ENCODE data around the gene RRBP1.
A peak's percentile ranks its signal among the peaks of the same experiment; 100 is the strongest.

Gene RRBP1

DNA sequence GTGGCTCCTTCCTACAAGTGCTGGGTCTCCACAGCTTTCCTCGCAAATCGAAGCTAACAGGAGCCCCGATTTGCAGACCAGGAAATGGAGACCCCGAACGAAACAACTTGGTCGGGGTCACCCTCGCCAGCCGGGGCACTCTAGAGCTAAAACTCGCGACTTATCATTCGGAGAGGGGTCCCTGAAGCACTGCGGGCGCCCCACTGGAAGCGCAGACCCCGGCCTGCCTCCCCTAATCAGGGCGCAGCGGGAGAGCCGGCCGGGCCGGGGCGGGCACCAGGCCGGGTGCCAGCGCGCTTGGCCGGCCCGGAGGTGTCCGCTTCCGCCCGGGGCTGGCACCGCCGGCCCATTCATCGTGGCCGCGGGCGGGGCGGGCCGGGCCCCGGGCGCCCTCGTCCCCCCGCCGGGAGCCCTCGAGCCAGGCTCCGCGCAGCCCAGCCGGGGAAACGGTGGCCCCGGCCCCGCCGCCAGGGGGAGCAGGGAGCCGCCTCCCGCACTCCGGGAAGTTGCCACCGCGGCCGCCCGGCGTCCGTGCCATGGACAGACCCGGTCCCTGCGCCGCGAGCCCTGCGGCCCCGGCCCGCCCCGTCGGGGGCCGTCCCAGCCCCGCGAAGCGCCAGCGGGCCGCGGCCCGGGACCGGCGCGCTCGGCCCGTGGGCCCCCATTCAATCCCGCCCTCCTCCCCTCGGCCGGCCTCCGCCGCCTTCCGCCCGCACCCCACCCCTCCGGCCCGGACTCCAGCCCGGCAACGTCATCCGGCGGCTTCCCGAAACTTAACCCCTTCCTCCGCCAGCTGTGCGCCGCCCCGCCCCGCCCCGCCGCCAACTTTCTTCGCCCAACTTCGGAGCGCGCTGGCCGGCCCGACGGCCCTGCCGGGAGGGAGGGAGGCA, 961 bp downstream of the RRBP1 start:
- peak; percentile 64 for DNase-seq (ENCODE audit: low read depth)

DNA sequence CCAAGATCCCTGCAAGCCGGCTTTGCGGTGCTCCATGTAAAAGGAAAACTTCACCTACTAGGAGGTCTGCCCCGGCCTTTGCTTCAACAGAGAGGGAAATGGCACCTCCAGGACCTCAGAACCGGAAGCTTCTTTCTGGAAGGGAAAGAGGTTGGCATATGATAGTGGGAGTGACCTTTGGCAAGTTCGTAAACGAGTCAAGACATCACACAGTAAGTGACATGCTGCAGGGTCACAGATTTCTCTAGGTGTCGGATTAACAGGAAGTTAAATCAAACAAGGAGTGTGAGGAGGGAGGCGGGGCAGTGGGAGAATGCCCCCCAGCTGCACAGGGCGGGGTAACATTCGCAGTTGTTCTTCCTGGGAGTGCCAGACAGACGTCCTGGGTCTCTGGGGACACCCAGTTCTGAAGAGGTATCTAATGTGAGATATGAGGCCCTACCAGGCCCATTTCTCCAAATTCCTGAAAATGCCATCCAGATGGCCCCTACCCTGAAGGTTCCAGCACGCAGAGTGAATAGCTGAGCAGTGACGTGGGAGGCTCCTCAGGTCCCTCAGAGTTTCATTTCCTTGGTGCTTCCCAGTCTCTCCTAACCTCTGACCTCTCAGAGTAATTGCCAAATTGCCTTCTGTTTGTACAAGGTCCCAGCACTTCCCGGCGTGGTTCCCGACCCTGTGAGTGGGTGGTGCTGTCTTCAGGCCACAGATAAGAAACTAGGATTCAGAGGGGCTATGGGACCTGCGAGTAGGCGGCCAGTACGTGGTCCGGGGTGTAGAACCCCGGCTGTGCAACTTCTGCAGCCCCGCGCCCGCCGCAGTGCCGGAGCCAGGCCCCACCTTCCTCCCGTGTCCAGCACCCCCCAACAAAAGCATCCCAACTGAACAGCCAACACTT, 1.9 kb downstream of the RRBP1 start:
- no peak for DNase-seq (ENCODE audit: low read depth)

DNA sequence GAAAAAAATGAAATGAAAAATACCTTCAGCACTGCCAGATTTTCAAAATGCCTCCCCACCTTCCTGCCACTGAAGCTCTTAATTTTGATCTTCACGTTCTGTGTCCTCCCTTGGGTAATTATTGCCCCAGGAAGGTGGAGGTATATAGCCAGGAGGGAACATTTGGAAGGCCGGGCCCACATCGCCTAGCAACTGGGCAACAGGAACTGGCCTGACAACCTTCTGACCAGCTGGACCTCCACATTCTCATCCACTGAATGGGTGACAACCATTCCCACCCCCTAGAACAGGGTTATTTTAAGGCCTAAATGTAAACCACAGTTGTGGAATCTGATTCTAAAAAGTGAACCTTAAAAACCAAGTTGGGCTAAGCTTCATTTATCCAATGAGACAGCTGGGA, 3.2 kb downstream of the RRBP1 start:
- no peak for DNase-seq (ENCODE audit: low read depth)

DNA sequence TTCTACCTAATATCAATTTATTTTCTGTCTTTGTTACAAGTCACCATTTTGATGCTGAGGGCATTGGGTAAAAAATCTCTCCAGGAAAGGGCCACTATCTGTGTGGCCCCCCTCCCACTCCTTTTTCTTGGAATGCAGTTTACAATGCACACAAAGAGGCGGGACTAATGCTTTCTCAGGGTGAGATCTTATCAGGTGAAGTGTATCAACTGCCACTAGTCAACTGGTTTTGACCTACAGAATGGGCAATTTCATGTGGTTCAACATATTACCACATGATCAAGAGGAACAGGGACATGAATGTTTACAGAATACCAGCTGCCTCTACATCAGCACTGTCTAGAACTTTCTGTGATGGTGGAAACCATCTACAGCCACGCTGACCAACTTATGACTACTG, 3.7 kb downstream of the RRBP1 start:
- DNase-seq (ENCODE audit: low read depth), result no peak

DNA sequence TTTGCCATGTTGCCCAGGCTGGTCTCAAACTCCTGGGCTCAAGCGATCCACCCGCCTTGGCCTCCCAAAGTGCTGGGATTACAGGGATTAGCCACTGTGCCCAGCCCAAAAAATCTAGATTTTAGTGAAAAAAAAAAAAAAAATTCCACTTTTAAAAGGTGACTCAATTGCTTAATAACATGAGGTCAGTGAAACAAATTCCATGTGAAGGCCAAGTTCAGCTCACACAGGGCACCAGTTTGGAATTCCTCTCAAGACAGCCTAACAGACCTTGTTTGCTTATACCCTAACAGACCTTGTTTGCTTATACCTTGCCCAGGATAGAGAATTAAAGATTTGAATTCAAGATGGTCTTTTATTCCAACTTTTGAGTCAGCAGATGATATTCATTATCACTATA, 5.1 kb downstream of the RRBP1 start:
- DNase-seq (ENCODE audit: low read depth), result no peak

DNA sequence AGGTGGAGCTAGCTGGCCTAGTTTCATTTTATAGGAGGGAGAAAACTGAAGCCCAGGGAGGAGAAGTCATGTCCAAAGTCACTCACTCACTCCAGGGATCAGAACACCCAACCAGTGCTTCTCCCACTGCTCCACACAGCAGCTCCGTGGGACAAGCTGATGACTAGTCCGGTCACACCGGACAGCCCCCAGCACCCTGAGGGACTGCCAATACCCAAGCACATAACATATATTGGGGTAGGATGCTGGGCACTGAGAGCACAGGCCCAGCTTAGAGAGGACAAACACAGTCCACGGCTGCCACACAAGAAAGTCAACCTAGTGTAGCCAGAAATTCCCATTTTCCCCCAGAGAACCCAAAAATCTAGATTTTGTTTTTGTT, 5.7 kb downstream of the RRBP1 start:
- DNase-seq (ENCODE audit: low read depth), result no peak

DNA sequence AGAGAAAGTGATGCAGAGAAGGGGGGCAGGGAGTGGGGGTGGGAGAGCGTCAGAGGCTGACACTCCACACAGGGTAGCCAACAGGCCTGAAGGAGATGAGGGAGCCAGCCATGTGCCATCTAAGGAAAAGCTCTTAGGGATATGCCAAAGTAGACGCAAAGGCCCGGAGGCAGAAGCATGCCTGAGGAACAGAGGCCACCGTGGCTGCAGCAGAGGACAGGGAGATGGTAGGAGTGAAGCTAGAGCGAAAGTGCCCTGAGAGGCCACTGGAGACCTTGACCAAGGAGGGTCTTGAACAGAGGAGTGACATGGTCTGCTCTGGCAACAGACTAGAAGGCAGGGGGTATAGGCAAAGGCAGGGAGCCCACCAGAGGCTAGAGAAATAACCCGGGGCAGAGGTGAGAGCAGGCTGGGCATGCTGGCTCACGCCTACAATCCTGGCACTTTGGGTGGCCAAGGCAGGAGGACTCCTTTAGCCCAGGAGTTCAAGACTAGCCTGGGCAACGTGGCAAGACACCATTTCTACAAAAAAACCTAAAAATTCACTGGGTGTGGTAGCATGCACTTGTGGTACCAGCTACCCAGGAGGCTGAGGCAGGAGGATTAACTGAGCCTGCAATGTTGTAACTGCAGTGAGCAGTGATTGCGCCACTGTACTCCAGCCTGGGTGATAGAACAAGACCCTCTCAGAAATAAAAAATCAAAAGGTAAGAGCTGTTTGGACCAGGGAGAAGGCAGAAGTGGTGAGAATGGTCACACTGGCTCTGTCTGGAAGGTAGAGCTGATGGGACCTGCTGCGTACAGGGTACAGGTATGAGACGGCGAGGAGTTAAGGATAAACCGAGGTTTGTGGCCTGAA, 6.3 kb downstream of the RRBP1 start:
- DNase-seq (ENCODE audit: low read depth), result no peak

GRCh38 chr20:17674722-17675518, 7.1 kb downstream of the RRBP1 start:
- no peak for DNase-seq (ENCODE audit: low read depth)

- no peak for DNase-seq (ENCODE audit: low read depth)
These were observed 9.0 kb downstream of the RRBP1 start for GRCh38 chr20:17673084-17673483.

DNA sequence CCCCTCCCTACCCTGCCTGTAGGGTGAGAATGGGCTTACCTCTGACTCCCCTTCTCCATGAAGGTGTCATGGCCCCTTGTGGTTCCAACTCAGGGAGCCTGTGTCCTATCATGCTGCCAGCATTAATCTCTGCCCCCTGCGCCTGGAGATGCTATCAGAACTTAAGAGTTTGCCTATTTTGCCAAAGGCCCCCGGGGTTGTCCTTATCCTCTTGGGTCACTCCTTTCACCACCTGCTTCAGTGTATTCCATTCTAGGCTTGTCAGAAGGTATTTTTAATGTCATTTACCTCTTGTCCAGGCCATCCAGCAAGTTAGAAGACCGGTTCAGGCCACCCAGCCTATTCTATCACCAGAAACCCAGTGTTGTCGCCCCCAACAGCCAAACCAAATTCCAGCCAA, 10.5 kb downstream of the RRBP1 start:
- no peak for DNase-seq (ENCODE audit: low read depth)

GRCh38 chr20:17671011-17671410, 11.0 kb downstream of the RRBP1 start:
- DNase-seq (ENCODE audit: low read depth), result no peak

- DNase-seq (ENCODE audit: low read depth), result no peak
These were observed 12.6 kb downstream of the RRBP1 start for GRCh38 chr20:17669306-17669931.

DNA sequence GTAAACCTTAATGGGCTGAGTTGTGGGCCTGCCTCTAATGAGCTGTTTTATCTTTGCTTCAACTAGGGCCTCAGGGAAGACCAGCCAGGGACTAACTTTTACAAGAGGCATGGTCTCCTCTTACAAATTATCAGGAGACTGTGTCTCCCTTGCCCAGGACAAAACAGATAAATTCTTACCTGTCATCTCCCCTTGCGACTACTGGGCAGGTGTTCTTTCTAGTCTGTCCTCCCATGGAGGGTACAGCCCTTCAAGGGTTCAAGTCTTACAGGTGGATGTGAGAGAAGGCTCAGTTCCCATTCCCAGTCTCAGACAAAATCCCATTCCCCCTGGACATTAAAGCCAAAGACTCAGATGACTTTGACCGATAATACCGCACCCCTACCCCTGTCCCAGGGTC, 13.6 kb downstream of the RRBP1 start:
- no peak for DNase-seq (ENCODE audit: low read depth)

DNA sequence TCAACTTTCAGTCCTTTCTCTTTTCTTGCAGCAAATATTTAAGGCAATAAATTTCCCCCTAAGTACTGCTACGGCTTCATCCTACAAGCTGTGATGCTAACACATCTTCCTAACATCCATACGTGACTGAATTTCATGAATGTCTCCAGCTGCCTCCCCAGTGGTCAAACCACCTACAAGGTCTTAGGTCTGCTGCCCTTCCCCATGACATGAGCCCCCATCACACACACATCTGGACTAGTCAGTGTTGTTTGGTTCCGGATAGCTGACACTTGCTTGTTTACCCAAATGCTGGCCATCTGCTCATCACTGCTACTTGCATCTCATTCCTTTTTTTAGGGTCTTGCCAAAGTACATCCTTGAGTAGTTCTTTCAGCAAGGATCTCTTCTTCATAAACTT, 14.6 kb downstream of the RRBP1 start:
- DNase-seq (ENCODE audit: low read depth), result no peak

- no peak for DNase-seq (ENCODE audit: low read depth)
These were observed 15.6 kb downstream of the RRBP1 start for GRCh38 chr20:17666481-17666880.

DNA sequence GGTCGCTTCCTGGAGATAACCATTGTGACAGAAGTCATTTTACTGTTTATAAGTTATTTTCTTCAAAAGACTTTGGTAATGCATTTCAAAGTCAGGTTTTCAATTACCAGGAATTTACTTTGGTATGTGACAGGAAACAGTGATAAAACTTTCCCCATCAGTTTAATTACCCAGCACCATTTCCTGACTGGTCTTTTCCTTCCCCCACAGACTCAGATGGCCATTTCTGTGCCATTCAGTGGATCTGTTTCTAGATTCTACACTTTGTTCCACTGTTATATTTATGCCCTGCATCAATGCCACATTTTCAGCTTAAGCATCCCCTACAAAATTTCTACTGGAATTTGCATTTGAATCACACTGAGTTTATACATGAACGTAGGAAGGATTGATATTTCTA, 16.3 kb downstream of the RRBP1 start:
- DNase-seq (ENCODE audit: low read depth), result no peak

- no peak for DNase-seq (ENCODE audit: low read depth)
These were observed 17.9 kb downstream of the RRBP1 start for GRCh38 chr20:17664025-17664633.

DNA sequence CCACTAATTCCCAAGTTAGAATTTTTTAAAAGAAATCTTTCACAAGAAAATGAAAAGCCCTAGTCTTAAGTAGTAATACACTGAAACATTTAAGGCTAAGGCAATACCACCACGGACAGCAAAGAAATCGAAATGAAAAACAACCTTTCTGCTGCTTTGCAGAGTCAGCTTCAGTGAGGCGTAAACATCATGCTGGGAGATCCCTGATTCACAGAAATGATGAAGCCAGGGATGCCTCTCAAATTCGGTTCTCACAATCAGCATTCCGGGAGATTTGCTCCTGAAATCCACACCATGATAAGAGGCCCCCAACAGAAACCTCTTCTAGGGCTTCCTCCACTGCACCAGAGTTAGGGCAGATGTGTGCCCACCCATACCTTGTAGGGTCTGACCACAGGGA, 18.6 kb downstream of the RRBP1 start:
- no peak for DNase-seq (ENCODE audit: low read depth)

GRCh38 chr20:17663040-17663399, 19.0 kb downstream of the RRBP1 start:
- DNase-seq (ENCODE audit: low read depth), result no peak

DNA sequence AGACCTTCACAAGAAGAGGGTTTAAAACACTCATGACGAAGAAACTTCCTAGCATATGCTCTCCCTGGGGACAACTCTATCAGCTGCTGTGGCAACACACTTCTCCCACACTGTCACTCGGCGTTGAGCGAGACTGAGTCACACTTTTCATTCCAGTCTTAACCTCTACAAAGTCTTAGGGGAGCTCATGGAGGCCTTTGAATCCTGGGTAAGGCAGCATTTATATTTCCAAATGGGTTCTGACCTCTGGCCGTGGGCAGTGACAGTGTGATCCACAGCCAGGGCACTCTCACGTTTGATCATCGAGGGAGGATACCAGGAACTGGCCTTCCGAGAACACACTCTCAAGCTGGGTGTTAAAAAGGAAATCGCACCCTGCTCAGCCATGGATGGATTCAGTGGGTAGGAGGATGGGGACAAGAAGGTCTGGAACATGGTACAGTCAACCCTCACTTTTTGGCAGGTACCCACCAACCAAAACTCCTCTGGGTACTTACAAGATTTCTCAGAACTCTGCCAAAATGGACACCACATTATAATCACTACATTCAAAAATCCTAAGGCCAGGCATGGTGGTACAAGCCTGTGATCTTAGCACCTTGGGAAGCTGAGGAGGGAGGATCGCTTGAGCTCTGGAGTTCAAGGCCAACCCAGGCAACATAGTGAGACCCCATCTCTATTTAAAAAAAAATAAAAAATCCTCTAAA, 19.6 kb downstream of the RRBP1 start:
- no peak for DNase-seq (ENCODE audit: low read depth)
